Endothelial cell (in vitro differentiated cells): ENCODE data around the gene CDON. TPM values are rescaled to one million over a fixed set of nuclear protein-coding genes. Genes with fewer than 3 reads are reported as not detected.

Experiments used
- DNase-seq: peaks from one replicate; pipeline ENCODE4 v3.0.0; 2021; ENCODE audit warnings: low spot score
- H3K27ac Mint-ChIP-seq: one replicate; pipeline ENCODE4 v1.8.0; 2021; ENCODE audit warnings: mixed read lengths, inconsistent platforms; ENCODE audit not compliant: unreplicated experiment
- H3K27me3 Mint-ChIP-seq: one replicate; pipeline ENCODE4 v1.8.0; 2021; ENCODE audit warnings: mild to moderate bottlenecking, moderate library complexity, mixed read lengths, inconsistent platforms; ENCODE audit not compliant: unreplicated experiment
- H3K36me3 Mint-ChIP-seq: one replicate; pipeline ENCODE4 v1.8.0; 2021; ENCODE audit warnings: mild to moderate bottlenecking, low read depth, mixed read lengths, inconsistent platforms; ENCODE audit not compliant: unreplicated experiment
- H3K4me1 Mint-ChIP-seq: one replicate; pipeline ENCODE4 v1.8.0; 2021; ENCODE audit warnings: mild to moderate bottlenecking, mixed read lengths, inconsistent platforms; ENCODE audit not compliant: unreplicated experiment
- H3K4me3 Mint-ChIP-seq: one replicate; pipeline ENCODE4 v1.8.0; 2021; ENCODE audit warnings: mild to moderate bottlenecking, mixed read lengths, inconsistent platforms; ENCODE audit not compliant: unreplicated experiment
- H3K9me3 Mint-ChIP-seq: one replicate; pipeline ENCODE4 v1.8.0; 2021; ENCODE audit warnings: mixed read lengths, inconsistent platforms; ENCODE audit not compliant: unreplicated experiment
- total RNA-seq: library from RNA; stranded (reverse); fragmentation: NEBNext Ultra II Directional; extraction: Animal tissue kit (Norgen Biotek cat#: 25700); gene quantifications from one replicate; pipeline ENCODE4 v1.2.1, GENCODE V29; 2021; ENCODE audit not compliant: unreplicated experiment
- TF ChIP-seq, protein P1 (sequence below): fragments of 200-600 bp; sonication (generic); IDR thresholded peaks from one replicate; pipeline ENCODE4 v1.5.0; 2021; ENCODE audit warnings: antibody characterized with exemption; ENCODE audit not compliant: unreplicated experiment

CDON gene
- total RNA-seq, 1 donor from 2014 or later, result 25.2 TPM

DNA sequence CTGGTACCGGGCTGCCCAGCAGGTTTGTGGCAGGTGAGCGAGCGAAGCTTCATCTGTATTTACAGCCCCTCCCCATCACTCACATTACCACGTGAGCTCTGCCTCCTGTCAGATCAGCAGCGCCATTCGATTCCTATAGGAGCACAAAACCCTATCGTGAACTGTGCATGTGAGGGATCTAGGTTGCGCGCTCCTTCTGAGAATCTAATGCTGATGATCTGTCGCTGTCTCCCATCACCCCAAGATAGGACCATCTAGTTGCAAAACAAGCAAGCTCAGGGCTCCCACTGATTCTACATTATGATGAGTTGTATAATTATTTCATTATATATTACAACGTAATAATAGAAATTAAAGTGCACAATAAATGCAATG lies 132.6 kb downstream of the CDON start:
- no peak for DNase-seq
- Mint-ChIP-seq H3K27ac (no peak overlapping the region), H3K27me3 (peaks cover 6% of the 10 kb centered on the region), H3K9me3 (no peaks in the 10 kb centered on the region), H3K36me3 (no peaks in the 10 kb centered on the region), H3K4me1 (peaks cover 2% of the 10 kb centered on the region), H3K4me3 (no peak overlapping the region)
- TF ChIP-seq, protein P1, sequence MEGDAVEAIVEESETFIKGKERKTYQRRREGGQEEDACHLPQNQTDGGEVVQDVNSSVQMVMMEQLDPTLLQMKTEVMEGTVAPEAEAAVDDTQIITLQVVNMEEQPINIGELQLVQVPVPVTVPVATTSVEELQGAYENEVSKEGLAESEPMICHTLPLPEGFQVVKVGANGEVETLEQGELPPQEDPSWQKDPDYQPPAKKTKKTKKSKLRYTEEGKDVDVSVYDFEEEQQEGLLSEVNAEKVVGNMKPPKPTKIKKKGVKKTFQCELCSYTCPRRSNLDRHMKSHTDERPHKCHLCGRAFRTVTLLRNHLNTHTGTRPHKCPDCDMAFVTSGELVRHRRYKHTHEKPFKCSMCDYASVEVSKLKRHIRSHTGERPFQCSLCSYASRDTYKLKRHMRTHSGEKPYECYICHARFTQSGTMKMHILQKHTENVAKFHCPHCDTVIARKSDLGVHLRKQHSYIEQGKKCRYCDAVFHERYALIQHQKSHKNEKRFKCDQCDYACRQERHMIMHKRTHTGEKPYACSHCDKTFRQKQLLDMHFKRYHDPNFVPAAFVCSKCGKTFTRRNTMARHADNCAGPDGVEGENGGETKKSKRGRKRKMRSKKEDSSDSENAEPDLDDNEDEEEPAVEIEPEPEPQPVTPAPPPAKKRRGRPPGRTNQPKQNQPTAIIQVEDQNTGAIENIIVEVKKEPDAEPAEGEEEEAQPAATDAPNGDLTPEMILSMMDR, result no peak

DNA sequence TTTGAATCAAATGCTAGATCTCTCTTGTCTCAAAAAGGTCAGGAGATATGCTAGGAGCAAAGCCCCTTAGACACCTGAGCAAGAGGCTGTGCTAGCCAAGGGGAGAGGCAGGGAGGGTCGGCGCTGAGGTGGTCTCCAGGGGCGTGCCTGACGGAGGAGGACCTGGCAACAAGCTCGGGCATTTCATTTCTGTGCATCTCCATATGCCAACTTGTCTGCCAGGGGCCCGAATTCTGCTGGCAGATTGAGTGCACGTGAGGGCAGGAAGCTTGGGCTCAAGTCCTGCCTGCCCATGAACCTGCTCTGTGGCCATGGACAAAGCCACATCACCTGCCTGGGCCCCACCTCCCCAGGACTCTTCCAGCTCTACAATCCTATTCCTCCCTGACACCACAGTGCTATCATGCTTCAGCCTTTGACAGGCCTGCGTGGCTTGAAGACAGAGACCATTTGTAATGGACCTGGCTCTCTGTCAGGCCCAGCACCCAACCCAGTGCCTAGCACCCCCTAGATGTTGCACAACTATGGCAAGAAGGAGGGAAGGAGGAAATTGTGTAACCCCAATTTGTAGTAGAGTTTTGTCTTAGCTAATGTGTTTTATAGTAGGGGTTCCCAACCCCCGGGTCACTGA lies 133.1 kb downstream of the CDON start:
- Mint-ChIP-seq H3K9me3 (no peaks in the 10 kb centered on the region), H3K27ac (no peak overlapping the region), H3K27me3 (peaks cover 6% of the 10 kb centered on the region), H3K4me3 (no peak overlapping the region), H3K36me3 (no peaks in the 10 kb centered on the region), H3K4me1 (peaks cover 2% of the 10 kb centered on the region)
- no peak for DNase-seq
- TF ChIP-seq, protein P1, result no peak

DNA sequence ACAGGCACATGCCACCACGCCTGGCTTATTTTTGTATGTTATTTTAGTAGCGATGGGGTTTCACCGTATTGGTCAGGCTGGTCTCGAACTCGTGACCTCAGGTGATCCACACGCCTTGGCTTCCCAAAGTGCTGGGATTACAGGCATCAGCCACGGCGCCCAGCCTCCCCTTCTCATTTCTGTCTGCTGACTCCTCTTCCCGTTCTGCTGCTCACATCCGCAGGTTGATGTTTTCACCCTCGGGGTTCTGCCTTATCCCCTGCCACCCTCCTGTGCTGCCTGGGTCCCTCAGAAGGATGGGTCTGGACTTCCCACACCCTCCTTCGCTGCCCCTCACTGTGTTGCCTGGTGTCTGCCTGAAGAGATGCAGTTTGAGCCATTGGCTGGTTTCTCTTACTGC lies 136.0 kb downstream of the CDON start:
- TF ChIP-seq, protein P1, result no peak
- peaks cover 2% of the 10 kb centered on the region for H3K27me3 Mint-ChIP-seq
- H3K36me3 Mint-ChIP-seq, result no peaks in the 10 kb centered on the region
- H3K27ac Mint-ChIP-seq, result peak overlapping the region; percentile 48
- no peaks in the 10 kb centered on the region for H3K9me3 Mint-ChIP-seq
- DNase-seq, result no peak
- no peak overlapping the region for H3K4me3 Mint-ChIP-seq
- H3K4me1 Mint-ChIP-seq, result no peaks in the 10 kb centered on the region

DNA sequence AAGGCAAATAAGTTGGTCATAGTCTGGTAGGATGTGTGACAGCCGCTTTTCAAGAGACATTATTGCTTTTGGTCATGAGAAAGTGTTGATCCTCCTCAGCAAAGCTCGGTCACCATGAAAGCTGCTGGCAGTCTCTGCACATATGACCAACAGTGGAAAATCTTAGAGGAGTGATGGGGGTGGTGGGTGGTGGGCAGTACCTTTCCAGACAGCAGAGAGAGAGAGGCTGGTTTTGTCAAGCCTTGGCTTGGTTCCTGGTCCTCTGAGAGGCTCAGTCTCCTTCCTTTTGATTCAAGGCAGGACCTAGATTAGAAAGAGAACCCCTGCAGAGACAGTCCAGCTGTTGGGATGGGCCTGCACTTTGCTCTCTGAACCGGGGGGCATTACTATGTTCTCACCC lies 136.9 kb downstream of the CDON start:
- H3K9me3 Mint-ChIP-seq, result no peaks in the 10 kb centered on the region
- H3K36me3 Mint-ChIP-seq, result no peaks in the 10 kb centered on the region
- H3K27ac Mint-ChIP-seq, result no peak overlapping the region
- TF ChIP-seq, protein P1, result no peak
- H3K27me3 Mint-ChIP-seq, result peaks cover 2% of the 10 kb centered on the region
- no peak for DNase-seq
- no peak overlapping the region for H3K4me3 Mint-ChIP-seq
- H3K4me1 Mint-ChIP-seq, result no peaks in the 10 kb centered on the region

DNA sequence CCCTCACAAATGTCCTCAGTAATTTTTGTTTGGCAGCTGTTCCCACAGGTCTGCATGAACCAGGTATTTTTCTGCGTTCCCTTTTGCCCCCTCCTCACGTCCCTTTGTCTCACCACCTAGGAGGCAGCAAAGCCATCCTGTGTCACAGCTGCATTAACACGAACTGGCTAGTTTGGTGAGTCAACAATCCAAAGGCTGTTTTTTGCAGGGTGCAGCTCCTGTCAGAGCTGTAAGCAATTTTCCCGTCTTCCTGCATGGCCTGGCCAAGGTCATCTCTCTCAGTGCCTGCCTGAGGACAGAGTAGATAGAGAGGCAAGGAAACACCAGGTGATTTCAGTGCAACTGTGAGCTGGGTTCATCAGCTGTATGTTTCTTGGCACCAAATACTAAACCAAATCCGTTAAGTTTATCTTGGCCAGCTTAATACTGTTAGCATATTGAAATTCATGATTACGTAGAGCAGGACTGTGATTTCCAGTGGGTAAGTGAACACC lies 137.4 kb downstream of the CDON start:
- DNase-seq, result no peak
- Mint-ChIP-seq H3K27ac (no peak overlapping the region), H3K27me3 (peaks cover 2% of the 10 kb centered on the region), H3K4me1 (no peaks in the 10 kb centered on the region), H3K36me3 (no peaks in the 10 kb centered on the region), H3K4me3 (no peak overlapping the region), H3K9me3 (no peaks in the 10 kb centered on the region)
- TF ChIP-seq, protein P1, result no peak
